ENCODE results near the gene USP5.
A peak's percentile ranks its signal among the peaks of the same experiment; 100 is the strongest.
"Not testable (repeated sequence)": the region's sequence is repeated elsewhere in the genome, so short reads cannot be mapped to it uniquely, and the experiment has no call there.

Gene USP5

GRCh38 chr12:6863586-6864321, 11.8 kb downstream of the USP5 start:
- no peak for DNase-seq (ENCODE audit: low read depth in 3 of 3)

- not testable (repeated sequence) for DNase-seq (ENCODE audit: low read depth in 3 of 3)
Observed at GRCh38 chr12:6865307-6865706, 13.4 kb downstream of the USP5 start.

GRCh38 chr12:6866163-6866919, 14.4 kb downstream of the USP5 start:
- no peak for DNase-seq (ENCODE audit: low read depth in 3 of 3)

- no peak for DNase-seq (ENCODE audit: low read depth in 3 of 3)
Observed at GRCh38 chr12:6866920-6867412, 15.0 kb downstream of the USP5 start.

GRCh38 chr12:6867413-6868210, 15.7 kb downstream of the USP5 start, which contains the start of gene TPI1:
TPI1 (plus strand) TSS chr12:6867531; CDS start chr12:6867567, 36 bp downstream.
- DNase-seq (ENCODE audit: low read depth in 3 of 3): peak; percentile 61 to 82 (median 68)

- DNase-seq (ENCODE audit: low read depth in 3 of 3): no peak
Observed at GRCh38 chr12:6868211-6869048, 16.5 kb downstream of the USP5 start.

GRCh38 chr12:6869049-6870021, 17.4 kb downstream of the USP5 start:
- DNase-seq (ENCODE audit: low read depth in 3 of 3): peak; percentile 71 to 77 (median 77)

- DNase-seq (ENCODE audit: low read depth in 3 of 3): not testable (repeated sequence)
Observed at GRCh38 chr12:6870304-6870703, 18.4 kb downstream of the USP5 start.

GRCh38 chr12:6871052-6871957, 19.4 kb downstream of the USP5 start:
- DNase-seq (ENCODE audit: low read depth in 3 of 3): peak in 1 of 3 donors; percentile 30

- DNase-seq (ENCODE audit: low read depth in 3 of 3): peak; percentile 67 to 81 (median 69)
Observed at GRCh38 chr12:6872073-6873048, 20.4 kb downstream of the USP5 start.

- peak; percentile 97 to 99 (median 98) for DNase-seq (ENCODE audit: low read depth in 3 of 3)
Observed at GRCh38 chr12:6873094-6874014, 21.4 kb downstream of the USP5 start, which contains the start of gene SPSB2. SPSB2 (minus strand) TSS chr12:6873303; CDS start chr12:6872901, 402 bp downstream.

GRCh38 chr12:6874015-6874368, 22.0 kb downstream of the USP5 start:
- DNase-seq (ENCODE audit: low read depth in 3 of 3): not testable (repeated sequence)

- DNase-seq (ENCODE audit: low read depth in 3 of 3): not testable (repeated sequence)
Observed at GRCh38 chr12:6879824-6880223, 27.9 kb downstream of the USP5 start.

- DNase-seq (ENCODE audit: low read depth in 3 of 3): no peak
Observed at GRCh38 chr12:6883252-6883651, 31.3 kb downstream of the USP5 start.

- no peak for DNase-seq (ENCODE audit: low read depth in 3 of 3)
Observed at GRCh38 chr12:6883683-6884082, 31.7 kb downstream of the USP5 start.

GRCh38 chr12:6884539-6884938, 32.6 kb downstream of the USP5 start:
- DNase-seq (ENCODE audit: low read depth in 3 of 3): no peak

Data from stimulated activated CD4-positive, alpha-beta T cell treated with anti-CD3 and anti-CD28 coated beads, TNF-alpha, amount 100 ng/mL, for 48 hours (primary cell).